Measurements from ENCODE around the gene SPATA16. TPM values are rescaled to one million over a fixed set of nuclear protein-coding genes. Genes with fewer than 3 reads are reported as not detected.

SPATA16 gene
- total and polyA plus RNA-seq, 2 of the 13 experiments (the other 11 are each of a cell fraction or from before 2014, with no cell fraction given), result not detected

- TF ChIP-seq SNAPC4 (CRISPR knock-in tag; IDR thresholded peaks at IDR 0.05) (no peak), GATAD1 (CRISPR knock-in tag; IDR thresholded peaks at IDR 0.05) (no peak), UBTF (CRISPR knock-in tag; IDR thresholded peaks at IDR 0.05) (peak; percentile 23; the same call in 1 of the 2 replicates), DZIP1 (CRISPR knock-in tag; IDR thresholded peaks at IDR 0.05) (no peak), THAP7 (CRISPR knock-in tag; IDR thresholded peaks at IDR 0.05) (no peak), ZMAT5 (CRISPR knock-in tag; IDR thresholded peaks at IDR 0.05; ENCODE audit: borderline replicate concordance, low read depth) (no peak), PRMT3 (CRISPR knock-in tag; IDR thresholded peaks at IDR 0.05; ENCODE audit: borderline replicate concordance, low read depth) (no peak), ZBTB1 (CRISPR knock-in tag; IDR thresholded peaks at IDR 0.05; ENCODE audit: borderline replicate concordance) (no peak), IRF9 (CRISPR knock-in tag; IDR thresholded peaks at IDR 0.05; ENCODE audit: borderline replicate concordance) (no peak), HMGXB4 (CRISPR knock-in tag; IDR thresholded peaks at IDR 0.05; ENCODE audit: borderline replicate concordance in 1 of 2, low read depth in 1 of 2) (peak in 1 of 2 experiments; percentile 30; a peak in 1 of 4 replicates), SOX5 (CRISPR knock-in tag; IDR thresholded peaks at IDR 0.05; ENCODE audit: borderline replicate concordance) (no peak), TARDBP (CRISPR knock-in tag; IDR thresholded peaks at IDR 0.05) (no peak), YEATS4 (CRISPR knock-in tag; IDR thresholded peaks at IDR 0.05; ENCODE audit: borderline replicate concordance) (peak; percentile 33; the same call in 1 of the 2 replicates)
Measured at GRCh38 chr3:173009410-173009809, 131.6 kb downstream of the SPATA16 start (continued).
